OCI-M2 (cell line): ENCODE measurements around the gene MFNG.

Experiments
- DNase-seq: peaks from one replicate; lab custom pipeline; 2025; ENCODE audit not compliant: unreplicated experiment; lab: John Stamatoyannopoulos, UW

MFNG gene

DNA sequence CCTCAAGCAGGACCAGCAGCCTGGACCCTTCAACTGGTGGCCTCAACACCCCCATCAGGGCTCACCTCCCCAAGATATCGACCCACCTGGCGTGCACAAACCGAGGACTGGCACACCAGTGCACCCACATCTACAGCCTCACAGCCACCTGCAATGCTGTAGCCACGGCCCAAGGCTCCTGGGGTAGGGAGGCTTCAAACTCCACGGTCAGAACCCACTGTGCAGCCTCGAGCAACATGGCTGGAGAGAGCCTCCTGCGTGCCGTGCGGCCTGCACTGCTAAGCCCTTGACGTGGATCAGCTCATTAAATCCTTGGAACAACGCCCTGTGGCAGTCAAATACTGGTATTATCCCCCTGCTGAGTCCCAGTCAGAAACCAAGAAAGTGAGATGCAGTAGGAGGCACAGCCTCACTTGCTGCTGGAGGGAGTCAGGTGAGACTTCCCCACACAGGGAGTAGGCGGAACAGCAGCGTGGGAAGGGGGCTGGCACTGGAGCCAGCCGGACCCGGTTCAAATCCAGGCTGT lies 28.4 kb upstream of the MFNG start:
- DNase-seq: no peak

DNA sequence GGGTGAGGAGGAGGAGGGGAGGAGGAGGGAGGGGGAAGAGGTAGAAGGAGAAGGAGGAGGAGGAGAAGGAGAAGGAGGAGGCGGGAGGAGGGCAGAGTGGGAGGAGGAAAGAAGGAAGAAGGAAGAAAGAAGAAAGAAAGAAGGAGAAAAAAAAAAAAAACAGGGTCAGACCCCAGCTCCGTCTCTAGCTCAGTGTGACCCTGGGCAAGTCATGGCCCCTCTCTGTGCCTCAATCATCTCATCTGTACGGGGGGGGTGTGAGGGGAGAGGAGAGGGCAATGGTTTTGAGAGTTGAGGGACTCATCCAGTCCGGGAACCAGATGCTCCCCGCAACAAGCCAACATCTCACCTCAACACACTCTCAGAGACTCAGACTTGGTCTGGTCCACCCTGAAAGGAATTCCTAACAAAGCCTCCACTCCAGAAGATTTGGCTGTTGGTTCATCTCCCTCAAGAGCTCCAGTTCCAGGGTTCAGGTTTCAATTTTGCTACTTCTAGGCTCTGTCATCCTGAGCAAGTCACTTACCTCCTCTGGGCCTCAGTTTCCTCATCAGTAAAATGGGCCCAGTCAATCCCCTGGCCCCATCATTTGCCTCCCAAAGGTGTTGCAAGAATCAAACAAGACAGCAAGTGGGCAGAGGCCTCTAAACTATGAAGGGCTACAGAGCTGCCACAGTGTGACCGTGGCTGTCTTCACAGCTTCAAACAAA lies 25.4 kb upstream of the MFNG start:
- no peak for DNase-seq

DNA sequence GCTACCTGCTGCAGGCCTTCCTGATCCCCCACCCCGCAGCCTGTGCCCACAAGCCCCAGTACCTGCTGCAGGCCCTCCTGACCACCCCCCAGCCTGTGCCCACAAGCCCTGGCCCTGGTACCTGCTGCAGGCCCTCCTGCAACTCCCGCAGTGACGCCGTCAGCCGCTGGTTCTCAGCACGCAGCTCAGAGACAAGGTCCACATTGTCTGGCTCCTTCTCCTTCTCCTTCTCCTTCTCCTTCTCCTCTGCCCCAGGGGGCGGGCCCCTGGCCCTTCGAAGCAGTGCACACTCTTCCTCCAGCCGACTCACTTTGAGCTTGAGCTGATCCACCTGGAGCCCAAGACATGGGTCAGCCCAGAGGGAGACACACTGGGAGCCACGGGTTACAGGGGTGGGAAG lies 23.9 kb upstream of the MFNG start:
- no peak for DNase-seq

DNA sequence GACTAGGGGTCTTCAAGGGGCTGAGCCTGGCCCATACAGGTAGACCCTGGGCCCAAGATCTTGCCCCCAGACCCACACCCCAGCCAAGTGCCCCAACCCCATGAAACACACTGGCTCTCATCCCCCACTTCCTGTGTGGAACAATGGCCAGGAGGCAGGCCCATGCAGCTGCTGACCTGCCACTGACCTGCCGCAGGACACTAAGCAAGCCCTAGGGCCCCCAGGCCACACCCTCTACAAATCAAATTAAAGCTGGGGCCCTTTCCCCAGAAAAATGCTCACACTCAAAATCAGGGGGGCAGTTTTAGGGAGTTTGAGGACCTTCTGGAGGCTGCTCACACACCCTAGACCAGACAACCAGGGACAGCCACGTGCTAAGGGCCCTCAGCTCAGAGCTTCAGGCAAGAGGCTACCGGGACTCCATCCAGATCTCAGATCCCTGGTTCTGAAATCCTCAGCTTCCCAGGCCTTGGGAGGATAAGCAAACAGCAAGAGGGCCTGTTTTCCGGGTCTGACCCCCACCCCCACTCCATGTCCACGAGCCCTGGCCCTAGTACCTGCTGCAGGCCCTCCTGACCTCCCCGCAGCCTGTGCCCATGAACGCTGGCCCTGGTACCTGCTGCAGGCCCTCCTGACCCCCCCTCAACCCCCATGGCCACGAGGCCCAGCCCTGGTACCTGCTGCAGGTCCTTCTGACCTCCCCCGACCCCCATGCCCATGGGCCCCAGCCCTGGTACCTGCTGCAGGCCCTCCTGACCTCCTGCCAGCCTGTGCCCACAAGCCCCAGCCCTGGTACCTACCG lies 23.1 kb upstream of the MFNG start:
- DNase-seq: no peak

DNA sequence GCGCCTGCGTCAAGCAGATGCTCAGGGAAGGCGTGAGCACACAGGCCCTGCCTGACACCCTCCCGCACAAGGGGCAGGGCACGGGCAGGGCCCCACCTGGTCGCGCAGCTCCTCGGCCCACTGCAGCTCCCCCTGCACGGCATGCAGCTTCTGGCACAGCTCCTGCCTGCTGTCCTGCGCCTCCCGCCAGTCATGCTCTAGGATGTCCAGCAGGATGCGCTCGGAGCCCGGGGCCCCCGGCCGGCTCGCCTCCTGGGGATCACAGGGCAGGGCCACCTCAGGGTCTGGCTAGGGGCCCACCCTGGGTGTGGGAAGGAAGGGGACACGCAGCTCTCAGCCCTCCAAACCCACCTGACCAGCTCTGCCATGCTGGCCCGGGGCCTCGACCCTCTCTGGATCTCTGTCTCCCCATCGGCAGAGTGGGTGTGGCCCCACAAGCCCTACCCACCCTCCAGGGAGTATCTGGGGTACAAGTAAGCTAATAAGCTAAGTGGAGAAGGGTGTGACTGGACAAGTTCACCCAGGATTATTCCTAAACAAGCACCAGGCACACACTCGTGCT lies 22.3 kb upstream of the MFNG start:
- no peak for DNase-seq

DNA sequence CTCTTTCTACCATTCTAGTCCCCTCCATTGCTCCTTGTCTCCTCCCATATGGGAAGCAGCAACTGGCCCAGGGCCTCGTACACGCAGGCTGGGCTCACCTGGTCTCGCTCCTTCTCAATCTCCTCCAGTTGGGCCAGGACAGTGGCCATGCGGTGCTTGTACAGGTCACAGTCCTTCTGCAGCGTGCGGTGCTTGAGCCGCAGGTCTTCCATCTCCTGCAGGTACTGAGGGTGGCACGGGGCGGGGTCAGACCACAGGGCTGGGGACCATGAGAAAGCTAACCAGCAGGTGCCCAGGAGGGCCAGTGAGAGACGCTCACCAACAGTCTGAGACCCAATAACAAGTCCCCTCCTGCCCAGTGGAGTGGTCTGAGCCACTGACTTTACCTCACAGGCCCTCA lies 21.5 kb upstream of the MFNG start:
- DNase-seq: no peak

DNA sequence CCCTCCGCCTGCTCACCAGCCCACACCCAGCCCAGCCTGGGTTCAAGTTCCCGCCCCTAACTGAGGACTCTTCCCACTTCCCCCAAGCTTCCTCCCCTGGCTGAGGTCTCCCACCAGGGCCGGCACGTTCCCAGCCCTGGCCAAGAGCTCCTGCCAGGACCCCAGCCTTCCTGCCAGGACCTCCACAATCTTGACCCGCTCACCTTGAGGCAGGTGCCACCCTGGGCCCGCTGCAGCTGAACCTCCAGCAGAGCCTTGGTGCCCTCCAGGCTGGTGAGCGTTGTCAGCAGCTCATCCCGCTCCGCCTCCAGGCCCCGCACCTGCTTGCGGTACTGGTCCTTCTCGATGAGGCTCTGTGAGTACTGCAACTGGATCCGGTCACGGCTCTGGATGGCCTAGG lies 19.8 kb upstream of the MFNG start:
- DNase-seq: no peak

DNA sequence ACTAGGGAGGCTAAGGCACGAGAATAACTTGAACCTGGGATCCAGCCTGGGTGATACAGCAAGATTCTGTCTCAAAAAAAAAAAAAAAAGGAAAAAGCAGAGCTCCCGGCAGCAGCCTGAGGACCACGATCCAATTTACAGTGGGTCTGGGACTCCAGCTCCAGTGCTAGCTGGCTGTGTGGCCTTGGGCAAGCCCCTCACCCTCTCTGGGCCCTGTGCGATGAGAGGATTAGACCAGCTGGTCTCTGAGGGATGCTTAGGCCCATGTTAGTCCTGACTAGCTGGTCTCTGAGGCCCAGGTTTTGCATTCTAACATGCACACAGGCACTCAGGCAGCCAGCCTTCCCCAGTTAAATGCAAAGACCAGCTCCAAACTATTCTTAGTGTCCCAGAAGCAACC lies 19.4 kb upstream of the MFNG start:
- no peak for DNase-seq

DNA sequence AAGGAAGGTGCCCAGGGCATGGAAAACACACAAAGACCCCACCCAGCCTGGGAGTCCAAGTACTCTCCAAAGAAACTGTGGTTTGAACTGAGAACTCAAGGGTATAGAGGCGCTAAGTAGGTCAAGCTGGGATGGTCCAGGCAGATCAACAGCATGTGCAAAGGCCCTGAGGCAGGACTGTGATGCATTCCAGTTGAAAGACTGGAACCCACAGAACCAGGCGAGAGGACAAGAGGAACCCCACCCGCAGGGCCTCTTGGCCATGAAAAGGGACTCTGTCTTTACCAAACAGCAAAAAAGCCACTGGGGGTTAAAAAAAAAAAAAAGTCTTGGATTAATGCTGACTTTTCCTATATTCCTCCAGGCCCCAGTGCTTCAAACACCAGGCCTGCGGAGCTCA lies 18.8 kb upstream of the MFNG start:
- no peak for DNase-seq

DNA sequence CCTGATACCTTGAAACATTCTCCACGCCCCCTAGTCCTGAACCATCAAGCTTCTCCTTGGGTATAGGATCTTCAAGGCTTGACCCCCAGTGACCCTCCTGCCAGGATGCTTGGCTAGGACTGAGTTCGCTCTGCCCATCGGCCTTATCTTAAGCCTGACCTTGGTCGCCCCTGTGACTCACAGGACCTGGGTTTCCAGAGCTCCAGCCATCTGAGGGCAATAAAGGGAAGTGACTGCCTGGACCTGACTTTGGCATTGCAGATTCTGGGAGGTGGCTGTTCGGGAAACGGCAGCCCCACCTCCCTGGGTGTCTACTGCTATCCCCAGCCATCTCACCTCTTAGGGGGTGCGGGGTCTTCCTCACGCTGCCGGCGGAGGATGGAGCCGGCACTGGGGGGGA lies 17.7 kb upstream of the MFNG start:
- DNase-seq: no peak

DNA sequence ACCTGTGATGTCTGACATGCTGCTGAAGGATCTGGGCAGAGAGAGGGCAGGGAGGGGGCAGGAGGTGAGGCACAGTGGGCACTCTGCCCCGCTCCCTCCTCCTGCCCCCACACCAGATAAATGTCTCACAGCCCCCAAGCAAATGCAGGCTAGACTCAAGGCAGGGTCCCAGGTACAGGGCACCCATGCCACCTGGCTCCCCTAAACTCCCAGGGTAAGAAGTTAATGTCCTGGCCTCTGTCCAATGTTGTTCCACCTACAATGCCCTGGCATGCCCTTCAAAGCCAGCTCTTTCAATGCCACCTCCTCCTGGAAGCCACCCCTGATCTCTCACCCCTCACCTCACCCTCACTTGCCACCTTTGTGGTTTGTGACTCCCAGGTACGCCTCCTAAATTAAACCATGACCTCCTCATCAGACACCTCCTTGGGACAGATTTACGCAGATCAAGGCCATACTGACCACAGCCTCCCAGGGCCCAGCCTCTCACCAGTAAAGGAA lies 17.0 kb upstream of the MFNG start:
- DNase-seq: no peak

DNA sequence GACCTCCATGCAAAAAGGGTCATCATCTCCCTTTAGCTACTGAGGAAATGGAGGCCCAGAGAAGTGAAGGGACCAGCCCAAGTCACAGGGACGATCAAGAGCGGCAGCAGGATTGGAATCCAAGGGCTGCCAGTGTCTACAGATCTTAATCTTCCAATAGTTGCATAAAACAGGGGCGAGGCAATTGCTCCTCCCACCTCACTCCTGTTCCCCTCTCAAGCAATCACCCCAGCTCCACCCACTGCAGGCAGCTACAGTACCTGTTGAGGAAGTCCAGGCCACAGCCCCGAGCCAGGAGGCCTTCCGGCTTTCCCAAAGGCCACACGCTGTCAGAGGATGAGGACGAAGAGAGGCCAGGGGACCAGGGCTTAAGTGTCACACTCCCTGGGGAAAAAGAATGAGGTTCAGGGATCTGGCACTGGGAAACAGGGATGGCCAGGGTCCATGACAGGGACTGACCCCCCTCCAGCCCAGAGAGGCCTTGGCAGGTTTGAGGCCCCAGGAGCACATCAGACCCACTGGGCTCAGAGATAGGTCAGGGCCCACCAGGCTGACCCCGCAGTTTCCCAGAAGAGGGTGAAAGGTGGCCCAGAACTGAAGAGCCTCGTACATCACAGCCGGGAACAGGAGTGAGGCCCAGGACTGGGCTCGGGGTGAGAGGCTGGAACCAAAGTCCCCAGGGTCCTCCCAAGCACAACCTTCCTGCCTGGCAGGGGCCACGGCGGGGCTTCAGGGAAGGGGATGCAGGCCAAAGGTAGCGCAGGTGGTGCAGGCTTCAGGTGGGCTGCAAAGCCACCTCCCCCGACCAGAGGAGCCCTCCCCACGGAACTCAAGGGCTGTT lies 16.4 kb upstream of the MFNG start:
- DNase-seq: no peak

DNA sequence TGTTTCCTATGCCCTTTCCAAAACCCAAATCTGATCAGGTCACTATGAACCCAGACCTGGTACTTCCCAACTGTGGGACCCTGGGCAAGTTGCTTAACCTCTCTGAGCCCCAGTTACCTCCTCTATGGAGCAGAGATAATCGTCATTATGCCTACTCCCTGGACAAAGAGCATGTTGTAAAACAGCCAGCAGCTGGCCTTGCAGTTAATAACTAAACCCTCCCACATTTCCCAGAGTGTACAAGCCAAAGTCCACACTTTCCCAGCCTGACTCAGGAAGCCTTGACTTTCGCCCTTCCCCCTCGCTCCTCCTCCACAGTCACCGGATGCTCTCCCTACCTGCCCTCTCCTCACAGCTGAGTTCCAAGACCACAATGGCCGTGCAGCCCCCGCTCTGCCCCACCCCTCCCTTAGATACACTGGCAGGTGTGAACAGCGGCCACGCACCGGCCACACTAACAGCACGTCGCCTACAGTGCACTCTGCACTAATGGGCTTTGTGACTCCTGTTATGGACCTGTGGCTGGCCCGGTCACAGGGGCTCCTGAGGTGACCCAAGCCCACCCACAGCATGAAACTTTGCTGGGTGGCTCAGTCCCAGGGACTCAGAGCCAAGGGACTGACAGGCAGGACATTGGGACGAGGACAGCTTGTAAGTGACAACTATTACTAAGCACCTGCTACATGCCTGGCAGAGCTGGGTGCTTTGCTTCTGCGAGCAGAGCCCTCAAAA lies 15.6 kb upstream of the MFNG start:
- DNase-seq: no peak

DNA sequence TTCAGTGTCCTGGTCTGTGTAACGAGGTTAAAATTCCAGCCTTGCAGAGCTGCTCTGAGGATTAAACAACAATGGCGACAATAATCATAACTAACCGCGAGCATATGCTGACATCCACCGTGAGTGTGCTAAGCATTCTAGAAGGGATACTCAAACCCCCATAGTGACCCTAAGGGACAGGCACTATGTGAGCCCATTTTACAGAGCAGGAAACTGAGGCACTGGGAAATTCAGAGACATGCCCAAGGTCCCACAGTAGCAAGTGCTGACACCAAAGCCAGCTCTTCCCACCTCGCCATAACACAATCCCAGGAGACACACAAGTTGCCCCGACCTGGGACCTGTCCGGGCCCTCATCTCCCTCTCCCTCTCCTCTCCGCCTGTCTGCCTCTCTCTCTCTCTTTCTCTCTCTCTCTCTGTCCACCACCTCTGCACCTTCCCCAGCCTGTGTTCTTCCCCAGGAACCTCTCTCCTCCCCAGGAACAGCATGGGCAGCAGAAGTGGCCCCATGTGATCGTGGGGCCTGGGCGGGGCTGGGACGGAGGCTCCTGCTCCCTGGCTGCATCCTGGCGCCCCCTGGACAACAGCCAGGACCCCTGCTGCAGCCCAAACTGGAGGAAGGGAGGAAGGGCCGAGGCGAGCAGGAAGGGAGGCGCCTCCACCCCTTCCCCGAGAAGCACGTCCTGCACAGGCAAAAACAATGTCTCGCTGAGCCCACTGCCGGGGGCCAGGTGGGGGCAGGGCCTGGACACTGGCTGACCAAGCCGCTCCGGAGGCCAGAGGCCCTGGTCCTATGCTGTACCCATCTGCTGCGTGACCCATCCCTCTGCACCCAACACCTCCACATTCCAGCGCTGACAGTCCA lies 14.8 kb upstream of the MFNG start:
- no peak for DNase-seq

DNA sequence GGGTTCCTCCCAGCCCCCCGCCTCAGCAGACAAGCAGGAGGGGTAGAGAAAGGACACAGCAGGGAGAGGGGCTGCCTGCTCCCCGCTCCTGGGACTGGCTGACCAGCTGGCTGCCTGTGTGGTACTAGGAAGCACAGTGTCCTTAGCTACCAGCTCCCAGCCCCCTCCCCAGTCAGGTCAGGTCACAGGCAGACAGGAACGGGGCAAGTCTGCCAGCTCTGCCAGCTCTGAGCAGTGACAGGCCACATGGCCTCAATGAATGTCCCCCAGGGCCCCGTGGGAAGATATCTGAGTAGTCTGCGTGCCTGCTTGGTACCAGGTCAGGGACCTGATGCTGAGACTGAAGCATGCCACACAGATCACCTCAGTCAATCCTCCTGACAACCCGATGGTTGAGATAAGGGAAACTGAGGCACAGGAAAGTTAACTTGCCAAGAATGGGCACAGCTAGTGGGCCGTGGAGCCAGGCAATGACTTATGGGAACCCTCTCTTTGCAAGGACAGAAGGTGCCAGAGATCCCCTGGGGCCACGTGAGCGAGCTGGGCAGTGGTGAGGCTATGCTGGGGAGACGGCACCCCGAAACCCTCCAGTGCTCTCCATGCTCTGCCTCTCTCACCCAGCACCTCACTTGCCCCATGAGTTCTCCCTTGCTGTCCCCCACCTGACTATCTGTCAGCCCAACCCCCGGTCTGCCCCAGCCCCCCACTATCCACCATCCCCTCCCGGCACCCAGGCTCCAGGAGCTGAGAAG lies 13.8 kb upstream of the MFNG start:
- DNase-seq: no peak

DNA sequence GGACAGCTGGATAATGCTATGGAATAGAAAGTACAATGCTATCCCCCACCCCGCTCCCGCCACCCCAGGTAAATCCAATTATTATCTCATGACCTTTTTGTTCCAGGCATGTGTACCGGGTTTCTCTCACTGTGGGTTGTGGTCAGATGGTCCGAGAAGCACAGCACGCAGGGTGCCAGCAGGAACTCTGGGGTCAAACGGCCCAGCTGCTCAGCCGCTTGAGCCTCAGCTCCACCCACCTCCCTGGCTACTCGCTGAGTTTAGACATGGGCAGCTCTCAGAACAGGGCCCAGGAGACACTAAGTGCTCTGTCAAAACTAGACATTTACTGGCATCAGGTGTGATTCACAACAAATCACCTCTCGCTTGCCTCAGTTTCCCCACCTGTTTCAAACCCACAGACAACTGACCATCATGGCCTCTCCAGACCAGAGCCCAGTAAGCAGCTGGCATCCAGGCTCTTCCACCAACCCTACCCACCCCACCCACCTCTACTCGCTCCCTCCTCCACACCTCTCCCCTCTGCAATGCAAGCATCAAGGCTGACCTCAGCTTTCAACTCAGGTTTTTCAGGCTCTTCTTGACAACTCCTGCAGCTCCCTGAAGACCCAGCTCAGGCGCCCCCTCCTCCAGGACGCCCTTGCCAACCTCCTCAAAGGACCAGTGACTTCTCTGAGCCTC lies 13.0 kb upstream of the MFNG start:
- DNase-seq: no peak

DNA sequence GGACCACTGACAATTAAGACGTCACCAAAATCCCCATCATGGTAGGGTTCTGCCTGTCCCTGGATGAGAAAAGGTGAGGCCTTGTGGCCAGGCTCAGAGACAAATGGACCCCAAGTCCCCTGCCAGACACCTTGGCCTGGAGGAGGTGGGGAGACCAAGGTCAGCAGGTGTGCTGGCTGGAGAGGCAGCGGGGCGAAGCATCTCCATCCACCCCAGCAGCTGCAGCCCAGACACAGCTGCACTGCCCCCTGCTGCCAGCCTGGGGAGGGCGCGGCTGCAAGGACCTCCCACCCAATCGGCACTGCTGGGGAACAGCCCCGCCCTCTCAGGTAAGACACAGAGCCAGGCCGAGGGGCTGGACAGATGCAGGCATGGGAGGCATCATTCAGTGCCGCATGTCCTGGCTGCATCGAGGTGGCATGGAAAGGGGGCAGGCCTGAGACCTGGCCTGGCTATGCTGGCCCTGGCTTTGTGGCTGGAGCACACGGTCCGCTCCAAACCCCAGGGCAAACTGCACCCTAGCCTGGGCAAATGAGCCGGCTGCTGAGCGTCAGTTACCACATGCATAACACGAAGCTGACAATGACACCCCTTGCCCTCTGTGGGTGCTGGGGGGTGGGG lies 12.2 kb upstream of the MFNG start:
- no peak for DNase-seq
